Measurements from ENCODE around the gene ULK4.
A peak's percentile ranks its signal among the peaks of the same experiment; 100 is the strongest.

Gene ULK4

DNA sequence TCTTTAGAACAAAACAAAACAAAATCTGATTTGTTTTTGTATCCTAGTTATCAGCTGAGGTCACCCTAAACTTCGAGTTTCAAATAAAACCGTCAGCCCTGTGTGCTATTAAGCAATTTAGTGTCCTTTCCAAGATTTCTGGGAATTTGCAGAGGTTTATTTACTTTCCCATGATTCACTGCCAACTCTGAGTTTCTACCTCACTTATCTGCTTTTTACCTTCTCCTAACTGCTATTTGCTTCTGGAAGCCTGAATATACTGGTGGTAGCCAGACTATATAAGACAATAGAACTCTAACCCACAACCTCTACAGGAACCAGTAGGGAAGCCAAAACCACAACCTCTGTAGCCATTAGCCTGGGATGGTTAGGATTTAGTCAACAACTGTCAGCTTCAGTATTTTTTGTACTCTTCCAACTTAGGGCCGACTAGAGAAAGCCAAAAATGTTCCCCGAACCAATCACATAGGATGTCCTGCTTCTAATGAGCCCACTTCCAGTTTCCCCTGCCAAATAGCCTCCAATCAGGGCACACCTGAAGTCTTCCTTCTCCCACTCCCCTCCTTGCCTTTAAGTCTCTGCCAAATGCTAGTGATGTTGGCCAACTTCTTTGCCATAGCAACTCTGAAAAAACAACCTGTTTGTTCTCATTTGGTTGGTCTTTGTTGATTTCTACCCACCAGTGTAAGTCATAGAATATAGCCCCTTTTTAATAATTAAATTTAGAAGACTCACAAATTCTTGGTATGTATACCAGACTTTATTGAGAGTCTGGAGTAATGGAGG lies 273.1 kb downstream of the ULK4 start:
- no peak overlapping the region for H3K4me3 ChIP-seq (ENCODE audit: low read length)
- TF ChIP-seq, protein P1, sequence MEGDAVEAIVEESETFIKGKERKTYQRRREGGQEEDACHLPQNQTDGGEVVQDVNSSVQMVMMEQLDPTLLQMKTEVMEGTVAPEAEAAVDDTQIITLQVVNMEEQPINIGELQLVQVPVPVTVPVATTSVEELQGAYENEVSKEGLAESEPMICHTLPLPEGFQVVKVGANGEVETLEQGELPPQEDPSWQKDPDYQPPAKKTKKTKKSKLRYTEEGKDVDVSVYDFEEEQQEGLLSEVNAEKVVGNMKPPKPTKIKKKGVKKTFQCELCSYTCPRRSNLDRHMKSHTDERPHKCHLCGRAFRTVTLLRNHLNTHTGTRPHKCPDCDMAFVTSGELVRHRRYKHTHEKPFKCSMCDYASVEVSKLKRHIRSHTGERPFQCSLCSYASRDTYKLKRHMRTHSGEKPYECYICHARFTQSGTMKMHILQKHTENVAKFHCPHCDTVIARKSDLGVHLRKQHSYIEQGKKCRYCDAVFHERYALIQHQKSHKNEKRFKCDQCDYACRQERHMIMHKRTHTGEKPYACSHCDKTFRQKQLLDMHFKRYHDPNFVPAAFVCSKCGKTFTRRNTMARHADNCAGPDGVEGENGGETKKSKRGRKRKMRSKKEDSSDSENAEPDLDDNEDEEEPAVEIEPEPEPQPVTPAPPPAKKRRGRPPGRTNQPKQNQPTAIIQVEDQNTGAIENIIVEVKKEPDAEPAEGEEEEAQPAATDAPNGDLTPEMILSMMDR (conservative IDR thresholded peaks at IDR 0.05; ENCODE audit: low read length): no peak
- peak; percentile 33 for DNase-seq (ENCODE audit: low read depth)

DNA sequence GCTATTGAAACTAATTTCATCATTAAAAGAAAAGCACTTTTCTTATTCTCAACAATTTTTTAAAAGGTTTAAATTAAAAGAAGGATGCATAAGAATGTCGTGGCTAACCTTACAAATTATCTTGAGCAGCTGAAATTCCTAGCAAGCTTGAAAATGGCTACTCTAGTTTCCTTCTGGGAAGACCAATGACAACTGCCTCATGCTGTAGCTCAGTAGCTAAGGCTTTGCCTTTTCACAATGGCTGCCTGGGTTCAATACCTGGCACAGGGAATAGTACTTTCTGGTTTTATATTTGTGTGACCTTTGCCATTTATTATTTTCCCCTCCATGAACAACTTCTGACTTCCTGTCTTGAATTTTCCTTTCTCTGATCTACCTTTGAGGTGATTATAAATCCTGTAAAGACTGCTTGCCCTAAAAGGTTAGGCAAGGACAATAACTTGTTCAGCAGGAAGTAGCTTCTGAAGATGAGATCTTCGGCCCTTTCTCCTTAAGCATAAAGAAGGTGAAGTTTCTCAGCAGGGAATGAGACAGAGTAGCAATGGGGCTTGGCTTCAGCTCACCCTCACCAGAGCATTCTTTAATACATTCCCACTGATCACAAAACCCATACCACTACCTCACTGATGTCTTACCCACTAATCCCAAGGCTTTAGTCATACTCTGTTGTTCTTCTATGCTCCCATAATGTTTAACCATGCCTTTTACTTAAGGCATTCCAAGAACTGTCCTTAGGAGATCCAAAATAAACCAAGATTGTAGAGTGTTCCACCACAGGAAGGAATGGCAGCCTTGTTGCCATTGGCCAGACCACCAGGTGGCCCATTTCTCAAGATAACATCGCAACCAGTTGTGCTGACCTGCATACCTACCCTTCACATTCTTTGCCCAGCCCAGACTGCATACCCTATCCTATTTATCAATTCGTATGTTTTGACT lies 276.8 kb downstream of the ULK4 start:
- TF ChIP-seq, protein P1 (conservative IDR thresholded peaks at IDR 0.05; ENCODE audit: low read length): no peak
- no peak overlapping the region for H3K4me3 ChIP-seq (ENCODE audit: low read length)
- peak; percentile 36 for DNase-seq (ENCODE audit: low read depth)

DNA sequence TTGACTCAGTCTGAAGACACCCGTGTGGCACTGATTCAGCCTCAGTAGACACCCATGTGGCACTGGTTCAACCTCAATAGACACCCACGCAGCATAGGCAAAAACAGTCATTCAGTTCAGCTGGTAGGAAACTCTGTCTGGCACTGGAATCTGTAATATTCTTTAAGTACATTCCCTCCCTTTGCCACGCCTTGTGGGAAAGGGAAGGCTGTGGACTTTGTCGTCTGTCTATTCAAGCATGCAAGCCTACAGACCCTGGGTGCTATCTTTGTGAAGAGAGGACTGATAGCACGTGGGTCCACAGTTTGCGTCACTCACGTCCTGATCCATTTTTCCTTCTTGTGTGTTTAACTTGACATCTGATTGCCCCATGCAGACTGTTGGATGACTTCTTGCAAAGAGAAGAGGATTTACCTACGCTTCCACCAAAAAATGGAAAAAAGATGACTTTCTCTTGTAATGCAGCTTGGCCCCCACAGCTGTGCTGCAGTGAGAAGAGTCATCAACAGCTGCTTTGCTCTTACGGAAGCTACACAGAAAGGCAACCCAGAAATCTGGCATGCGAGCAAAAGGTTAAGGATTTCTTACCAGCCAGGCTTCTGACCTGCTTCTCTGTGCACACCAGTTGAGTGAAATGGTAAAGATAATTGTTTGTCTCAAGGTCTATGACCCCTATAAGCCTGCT lies 278.1 kb downstream of the ULK4 start:
- peak; percentile 82 for DNase-seq (ENCODE audit: low read depth)
- H3K4me3 ChIP-seq (ENCODE audit: low read length): no peak overlapping the region
- TF ChIP-seq, protein P1 (conservative IDR thresholded peaks at IDR 0.05; ENCODE audit: low read length): no peak

DNA sequence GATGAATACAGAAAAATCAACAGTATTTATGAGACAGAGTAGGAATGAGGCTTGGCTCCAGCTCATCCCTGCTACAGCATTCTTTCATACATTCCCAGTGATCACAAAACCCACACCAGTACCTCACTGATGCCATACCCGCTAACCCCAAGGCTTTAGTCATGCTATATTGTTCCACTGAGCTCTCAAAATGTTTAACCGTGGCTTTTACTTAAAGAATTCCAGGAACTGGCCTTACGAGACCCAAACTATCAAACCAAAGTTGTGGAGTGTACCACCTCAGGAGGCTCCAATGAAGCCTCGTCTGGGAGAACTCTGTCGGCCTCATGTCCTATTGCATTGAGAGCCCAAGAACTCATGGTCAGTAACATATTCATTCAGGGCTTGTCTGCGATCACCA lies 278.9 kb downstream of the ULK4 start:
- peak; percentile 94 for DNase-seq (ENCODE audit: low read depth)
- H3K4me3 ChIP-seq (ENCODE audit: low read length): no peak overlapping the region
- TF ChIP-seq, protein P1 (conservative IDR thresholded peaks at IDR 0.05; ENCODE audit: low read length): no peak

DNA sequence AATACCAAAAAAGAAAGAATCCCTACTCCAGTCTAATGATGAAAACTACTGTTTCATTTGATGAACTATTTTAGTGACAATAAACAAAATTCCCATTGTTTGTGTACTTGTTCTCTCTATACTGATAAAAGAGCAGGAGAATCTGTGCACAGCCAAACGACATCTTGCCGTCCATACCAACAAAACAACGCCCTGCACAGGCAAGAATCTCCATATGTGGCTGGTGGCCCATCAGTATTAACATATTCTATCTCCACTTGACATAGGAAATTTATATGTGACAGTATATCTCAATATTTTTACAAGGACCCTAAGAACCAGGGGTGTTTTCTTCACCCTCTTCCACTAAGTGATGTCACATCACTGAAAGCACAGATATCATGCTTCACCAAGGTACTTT lies 279.5 kb downstream of the ULK4 start:
- no peak overlapping the region for H3K4me3 ChIP-seq (ENCODE audit: low read length)
- DNase-seq (ENCODE audit: low read depth): no peak
- TF ChIP-seq, protein P1 (conservative IDR thresholded peaks at IDR 0.05; ENCODE audit: low read length): no peak

DNA sequence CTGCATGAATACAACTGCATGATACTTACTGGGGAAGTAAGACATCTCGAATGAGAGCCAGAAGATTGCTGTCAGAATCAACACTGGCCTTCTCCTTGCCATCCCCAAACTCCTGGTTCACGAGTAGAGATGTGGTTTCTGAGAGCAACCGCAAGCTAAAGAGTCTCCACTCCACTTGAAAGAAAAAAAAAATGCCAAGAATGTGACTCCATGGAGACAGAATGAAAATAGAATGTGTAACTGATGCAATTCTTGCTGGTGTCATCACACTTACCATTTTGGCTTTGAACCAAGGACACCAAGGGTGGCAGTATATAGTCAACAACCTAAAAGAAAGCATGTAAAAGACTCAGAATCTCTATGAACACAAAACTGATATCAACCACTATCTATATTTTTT lies 280.4 kb downstream of the ULK4 start:
- DNase-seq (ENCODE audit: low read depth): peak; percentile 98
- TF ChIP-seq, protein P1 (conservative IDR thresholded peaks at IDR 0.05; ENCODE audit: low read length): no peak
- no peak overlapping the region for H3K4me3 ChIP-seq (ENCODE audit: low read length)

Measured in AG10803 (cell line).